GM19099 (cell line): ENCODE data around the gene PRAMEF15.
"Not testable (repeated sequence)": the region's sequence is repeated elsewhere in the genome, so short reads cannot be mapped to it uniquely, and the experiment has no call there.

Experiments used
- POLR2A ChIP-seq: IDR thresholded peaks from 3 replicates; pipeline ENCODE4 v1.6.1; 2011; ENCODE audit warnings: low read depth; ENCODE audit not compliant: insufficient read length; ENCODE audit errors: extremely low read depth

The PRAMEF15 gene

DNA sequence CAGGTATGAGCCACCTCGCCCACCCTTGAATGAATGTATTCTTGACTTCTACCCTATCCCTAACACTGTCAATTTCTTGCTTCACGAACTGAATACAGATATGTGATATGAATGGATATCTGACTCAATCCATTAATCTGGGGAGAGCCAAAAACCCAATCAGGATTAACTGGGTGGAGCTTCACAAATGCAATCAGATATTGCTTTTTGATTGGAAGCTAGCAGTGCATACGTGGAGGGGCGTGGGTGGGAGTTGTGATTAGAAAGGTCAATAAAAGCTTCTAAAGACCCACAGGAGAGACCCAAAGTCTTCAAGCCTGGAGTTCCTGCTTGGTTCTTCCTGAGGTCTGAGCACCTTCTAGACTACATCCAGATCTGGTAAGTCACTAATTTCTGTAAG lies at the start of gene PRAMEF15:
Gene PRAMEF15, plus strand, starts transcription at position 301 of the 400 bp plus-strand sequence. CDS start 2,827 bp downstream, outside the sequence.
- not testable (repeated sequence) for TF ChIP-seq POLR2A

DNA sequence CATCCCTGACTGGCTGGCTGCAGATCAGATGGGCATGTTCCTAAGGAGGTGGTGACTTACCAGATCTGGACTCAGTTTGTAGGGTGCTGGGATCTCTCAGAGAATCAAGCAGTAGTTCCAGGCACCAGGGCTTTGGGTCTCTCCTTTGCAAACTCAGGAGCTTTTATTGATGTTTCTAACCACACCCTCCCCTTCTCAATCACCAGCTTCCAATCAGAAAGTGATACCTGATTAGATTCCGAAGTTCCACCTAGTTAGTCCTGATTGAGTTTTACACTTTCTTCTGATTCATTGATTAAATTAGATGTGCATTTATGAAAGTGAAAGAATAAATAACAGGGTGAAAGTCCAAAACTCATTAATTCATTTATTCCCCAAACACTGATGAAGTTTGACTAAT lies 30.3 kb upstream of the PRAMEF15 start, which contains the start of gene PRAMEF8:
Gene PRAMEF8, minus strand, starts transcription at position 101 of the 400 bp plus-strand sequence. CDS start 1,046 bp downstream, outside the sequence.
- not testable (repeated sequence) for TF ChIP-seq POLR2A

DNA sequence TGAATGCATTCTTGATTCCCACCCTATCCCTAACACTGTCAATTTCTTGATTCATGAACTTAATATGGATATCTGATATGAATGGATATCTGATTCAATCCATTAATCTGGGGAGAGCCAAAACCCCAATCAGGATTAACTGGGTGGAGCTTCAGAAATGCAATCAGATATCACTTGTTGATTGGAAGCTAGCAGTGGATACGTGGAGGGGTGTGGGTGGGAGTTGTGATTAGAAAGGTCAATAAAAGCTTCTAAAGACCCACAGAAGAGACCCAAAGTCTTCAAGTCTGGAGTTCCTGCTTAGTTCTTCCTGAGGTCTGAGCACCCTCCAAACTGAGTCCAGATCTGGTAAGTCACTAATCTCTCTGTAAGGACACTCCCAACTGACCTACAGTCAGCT lies 12.1 kb upstream of the PRAMEF15 start, which contains the start of gene PRAMEF33:
Gene PRAMEF33, plus strand, starts transcription at position 301 of the 400 bp plus-strand sequence. CDS start 2,416 bp downstream, outside the sequence.
- not testable (repeated sequence) for TF ChIP-seq POLR2A

DNA sequence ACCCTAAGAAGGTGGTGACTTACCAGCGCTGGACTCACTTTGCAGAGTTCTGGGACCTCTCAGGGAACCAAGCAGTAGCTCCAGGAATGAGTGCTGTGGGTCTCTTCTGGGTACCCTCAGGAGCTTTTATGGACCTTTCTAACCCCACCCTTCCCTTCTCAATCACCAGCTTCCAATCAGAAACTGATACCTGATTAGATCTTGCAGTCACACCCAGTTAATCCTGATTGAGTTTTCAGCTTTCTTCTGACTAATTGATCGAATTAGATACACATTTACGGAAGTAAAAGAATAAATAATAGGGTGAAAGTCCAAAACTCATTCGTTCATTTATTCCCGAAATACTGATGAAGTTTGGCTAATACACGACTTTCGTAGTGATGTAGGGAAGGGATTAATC lies 31.7 kb downstream of the PRAMEF15 start, which contains the start of gene PRAMEF14:
Gene PRAMEF14, minus strand, starts transcription at position 101 of the 400 bp plus-strand sequence. CDS start 1,820 bp downstream, outside the sequence.
- not testable (repeated sequence) for TF ChIP-seq POLR2A
